SK-N-SH treated with all-trans-retinoic acid at 6 μM for 48 hours (cell line): ENCODE measurements around the gene ALPL.
A peak's percentile ranks its signal among the peaks of the same experiment; 100 is the strongest.

Experiments used
- ATAC-seq: fragments of 200-7000 bp; cut with Tn5 transposase; 3 replicates; pipeline ENCODE4 v1.9.1; 2020; ENCODE audit warnings: mild to moderate bottlenecking, moderate library complexity
- BACH2 ChIP-seq: fragments of 250-450 bp; sonication (Bioruptor Pico); IDR thresholded peaks from 2 replicates; pipeline ENCODE4 v1.9.0; 2021; ENCODE audit warnings: mild to moderate bottlenecking, borderline replicate concordance
- CSDC2 ChIP-seq: fragments of 250-450 bp; sonication (Bioruptor Pico); IDR thresholded peaks from 2 replicates; pipeline ENCODE4 v1.5.0; 2020; ENCODE audit warnings: mild to moderate bottlenecking, moderate library complexity
- OSR1 ChIP-seq: fragments of 250-450 bp; sonication (Bioruptor Pico); IDR thresholded peaks from 2 replicates; pipeline ENCODE4 v1.8.0; 2022; ENCODE audit warnings: moderate library complexity, mild to moderate bottlenecking, inconsistent platforms
- PPARA ChIP-seq: fragments of 250-450 bp; sonication (Bioruptor Pico); IDR thresholded peaks from 2 replicates; pipeline ENCODE4 v1.5.0; 2020; ENCODE audit warnings: mild to moderate bottlenecking, borderline replicate concordance
- SNAI2 ChIP-seq: fragments of 250-450 bp; sonication (Bioruptor Pico); IDR thresholded peaks from 2 replicates; pipeline ENCODE4 v1.5.0; 2020; ENCODE audit warnings: mild to moderate bottlenecking, moderate library complexity
- TOX ChIP-seq: fragments of 250-450 bp; sonication (Bioruptor Pico); IDR thresholded peaks from 2 replicates; pipeline ENCODE4 v1.8.0; 2021; ENCODE audit warnings: mild to moderate bottlenecking, moderate library complexity, borderline replicate concordance
- ZC3H10 ChIP-seq: fragments of 250-450 bp; sonication (Bioruptor Pico); IDR thresholded peaks from 2 replicates; pipeline ENCODE4 v1.5.1; 2021; ENCODE audit warnings: mild to moderate bottlenecking, moderate library complexity
- ZFP3 ChIP-seq: fragments of 250-450 bp; sonication (Bioruptor Pico); IDR thresholded peaks from 2 replicates; pipeline ENCODE4 v1.5.0; 2020; ENCODE audit warnings: mild to moderate bottlenecking, moderate library complexity
- ZNF565 ChIP-seq: fragments of 450-650 bp; formaldehyde crosslinking; conservative IDR thresholded peaks from 2 replicates; pipeline ENCODE4 v1.5.0; 2020; ENCODE audit warnings: low read depth, mild to moderate bottlenecking, moderate library complexity
- ZNF70 ChIP-seq: fragments of 450-650 bp; formaldehyde crosslinking; IDR thresholded peaks from 2 replicates; pipeline ENCODE4 v1.5.0; 2020; ENCODE audit warnings: mild to moderate bottlenecking, moderate library complexity
- ZNF8 ChIP-seq: fragments of 450-650 bp; formaldehyde crosslinking; IDR thresholded peaks from 2 replicates; pipeline ENCODE4 v1.5.0; 2020; ENCODE audit warnings: mild to moderate bottlenecking, moderate library complexity
- TF ChIP-seq, protein P1 (sequence below): fragments of 250-450 bp; sonication (Bioruptor Pico); IDR thresholded peaks from 2 replicates; pipeline ENCODE4 v1.5.1; 2021; ENCODE audit warnings: mild to moderate bottlenecking, moderate library complexity
- TF ChIP-seq, protein P2 (sequence below): fragments of 250-450 bp; sonication (Bioruptor Pico); IDR thresholded peaks from 2 replicates; pipeline ENCODE4 v1.5.0; 2020; ENCODE audit warnings: mild to moderate bottlenecking, moderate library complexity
- TF ChIP-seq, protein P3 (sequence below): fragments of 250-450 bp; sonication (Bioruptor Pico); IDR thresholded peaks from 2 replicates; pipeline ENCODE4 v1.5.1; 2020; ENCODE audit warnings: low read depth, mild to moderate bottlenecking, moderate library complexity
- TF ChIP-seq, protein P4 (sequence below): fragments of 250-450 bp; sonication (Bioruptor Pico); IDR thresholded peaks from 2 replicates; pipeline ENCODE4 v1.8.0; 2021; ENCODE audit warnings: low read depth, mild to moderate bottlenecking, moderate library complexity, borderline replicate concordance
- TF ChIP-seq, protein P5 (sequence below): fragments of 250-450 bp; sonication (Bioruptor Pico); IDR thresholded peaks from 2 replicates; pipeline ENCODE4 v1.8.0; 2020; ENCODE audit warnings: mild to moderate bottlenecking, moderate library complexity, borderline replicate concordance

The ALPL gene

DNA sequence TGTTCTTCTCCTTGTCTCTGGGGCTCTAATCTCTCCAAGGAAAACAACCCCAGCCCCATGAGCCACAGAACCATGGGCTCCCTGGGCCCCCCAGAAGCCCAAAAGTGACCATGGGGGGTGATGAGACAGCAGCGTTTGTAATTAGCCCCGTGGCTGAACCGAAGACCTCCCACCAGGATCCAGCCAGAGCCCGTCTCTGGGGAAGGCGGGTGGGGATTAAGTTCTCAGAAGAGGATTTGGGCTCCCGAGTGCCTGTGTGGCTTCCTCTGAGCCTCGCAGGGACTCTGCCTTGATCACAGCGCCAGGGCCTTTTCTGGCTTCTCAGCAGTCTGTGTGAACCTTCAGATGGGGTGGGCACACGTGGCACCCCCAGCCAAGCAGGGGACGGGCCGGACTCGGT, 77.0 kb downstream of the ALPL start:
- no peak; the same call in 2 of the 3 replicates for ATAC-seq
- TF ChIP-seq, protein P1, sequence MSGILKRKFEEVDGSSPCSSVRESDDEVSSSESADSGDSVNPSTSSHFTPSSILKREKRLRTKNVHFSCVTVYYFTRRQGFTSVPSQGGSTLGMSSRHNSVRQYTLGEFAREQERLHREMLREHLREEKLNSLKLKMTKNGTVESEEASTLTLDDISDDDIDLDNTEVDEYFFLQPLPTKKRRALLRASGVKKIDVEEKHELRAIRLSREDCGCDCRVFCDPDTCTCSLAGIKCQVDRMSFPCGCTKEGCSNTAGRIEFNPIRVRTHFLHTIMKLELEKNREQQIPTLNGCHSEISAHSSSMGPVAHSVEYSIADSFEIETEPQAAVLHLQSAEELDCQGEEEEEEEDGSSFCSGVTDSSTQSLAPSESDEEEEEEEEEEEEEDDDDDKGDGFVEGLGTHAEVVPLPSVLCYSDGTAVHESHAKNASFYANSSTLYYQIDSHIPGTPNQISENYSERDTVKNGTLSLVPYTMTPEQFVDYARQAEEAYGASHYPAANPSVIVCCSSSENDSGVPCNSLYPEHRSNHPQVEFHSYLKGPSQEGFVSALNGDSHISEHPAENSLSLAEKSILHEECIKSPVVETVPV (CRISPR knock-in tag): no peak

DNA sequence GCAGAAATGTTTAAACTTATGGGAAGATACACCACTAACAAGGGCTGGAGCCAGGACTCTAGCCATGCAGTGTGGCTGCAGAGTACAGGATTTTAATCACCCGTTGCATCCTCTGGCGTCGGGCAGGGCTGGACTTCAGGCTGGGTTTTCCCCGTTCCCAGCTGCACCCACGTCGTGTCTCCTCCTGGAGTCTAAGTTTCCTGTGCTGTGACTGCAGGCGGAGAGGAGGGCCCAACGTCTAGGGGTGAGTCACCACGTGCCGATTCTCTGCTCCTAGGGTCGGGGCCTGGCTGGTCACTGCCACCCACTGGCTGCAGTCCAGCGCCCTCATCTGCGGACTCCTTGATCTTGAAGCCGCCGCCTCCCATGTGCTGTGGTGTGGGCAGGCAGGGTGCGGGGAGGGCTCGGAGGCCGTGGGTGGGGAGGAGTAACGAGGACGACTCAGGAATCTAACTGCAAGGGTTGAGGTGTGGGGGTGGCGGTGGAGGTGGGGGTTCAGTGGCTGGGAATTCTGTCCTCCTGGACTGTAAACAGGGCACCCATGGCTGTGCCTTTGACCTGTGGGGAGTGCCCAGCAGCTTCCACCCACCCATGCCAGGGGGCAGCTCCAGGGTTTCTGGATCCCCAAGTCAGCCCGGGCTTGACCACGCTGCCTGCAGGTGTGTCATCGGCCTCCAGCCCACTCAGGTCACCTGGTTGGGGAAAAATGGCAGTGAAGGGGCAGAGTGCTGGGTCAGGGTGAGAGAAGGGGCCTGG, 77.8 kb downstream of the ALPL start:
- ATAC-seq: peak; percentile 88
- TF ChIP-seq CSDC2 (CRISPR knock-in tag) (no peak), ZNF8 (CRISPR knock-in tag) (no peak), TOX (CRISPR knock-in tag) (no peak), ZFP3 (CRISPR knock-in tag) (no peak), ZNF565 (no peak), BACH2 (no peak), OSR1 (no peak), PPARA (CRISPR knock-in tag) (no peak), SNAI2 (CRISPR knock-in tag) (no peak), ZNF70 (no peak), ZC3H10 (no peak)
- TF ChIP-seq, protein P2, sequence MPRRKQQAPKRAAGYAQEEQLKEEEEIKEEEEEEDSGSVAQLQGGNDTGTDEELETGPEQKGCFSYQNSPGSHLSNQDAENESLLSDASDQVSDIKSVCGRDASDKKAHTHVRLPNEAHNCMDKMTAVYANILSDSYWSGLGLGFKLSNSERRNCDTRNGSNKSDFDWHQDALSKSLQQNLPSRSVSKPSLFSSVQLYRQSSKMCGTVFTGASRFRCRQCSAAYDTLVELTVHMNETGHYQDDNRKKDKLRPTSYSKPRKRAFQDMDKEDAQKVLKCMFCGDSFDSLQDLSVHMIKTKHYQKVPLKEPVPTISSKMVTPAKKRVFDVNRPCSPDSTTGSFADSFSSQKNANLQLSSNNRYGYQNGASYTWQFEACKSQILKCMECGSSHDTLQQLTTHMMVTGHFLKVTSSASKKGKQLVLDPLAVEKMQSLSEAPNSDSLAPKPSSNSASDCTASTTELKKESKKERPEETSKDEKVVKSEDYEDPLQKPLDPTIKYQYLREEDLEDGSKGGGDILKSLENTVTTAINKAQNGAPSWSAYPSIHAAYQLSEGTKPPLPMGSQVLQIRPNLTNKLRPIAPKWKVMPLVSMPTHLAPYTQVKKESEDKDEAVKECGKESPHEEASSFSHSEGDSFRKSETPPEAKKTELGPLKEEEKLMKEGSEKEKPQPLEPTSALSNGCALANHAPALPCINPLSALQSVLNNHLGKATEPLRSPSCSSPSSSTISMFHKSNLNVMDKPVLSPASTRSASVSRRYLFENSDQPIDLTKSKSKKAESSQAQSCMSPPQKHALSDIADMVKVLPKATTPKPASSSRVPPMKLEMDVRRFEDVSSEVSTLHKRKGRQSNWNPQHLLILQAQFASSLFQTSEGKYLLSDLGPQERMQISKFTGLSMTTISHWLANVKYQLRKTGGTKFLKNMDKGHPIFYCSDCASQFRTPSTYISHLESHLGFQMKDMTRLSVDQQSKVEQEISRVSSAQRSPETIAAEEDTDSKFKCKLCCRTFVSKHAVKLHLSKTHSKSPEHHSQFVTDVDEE: no peak
- TF ChIP-seq, protein P3, sequence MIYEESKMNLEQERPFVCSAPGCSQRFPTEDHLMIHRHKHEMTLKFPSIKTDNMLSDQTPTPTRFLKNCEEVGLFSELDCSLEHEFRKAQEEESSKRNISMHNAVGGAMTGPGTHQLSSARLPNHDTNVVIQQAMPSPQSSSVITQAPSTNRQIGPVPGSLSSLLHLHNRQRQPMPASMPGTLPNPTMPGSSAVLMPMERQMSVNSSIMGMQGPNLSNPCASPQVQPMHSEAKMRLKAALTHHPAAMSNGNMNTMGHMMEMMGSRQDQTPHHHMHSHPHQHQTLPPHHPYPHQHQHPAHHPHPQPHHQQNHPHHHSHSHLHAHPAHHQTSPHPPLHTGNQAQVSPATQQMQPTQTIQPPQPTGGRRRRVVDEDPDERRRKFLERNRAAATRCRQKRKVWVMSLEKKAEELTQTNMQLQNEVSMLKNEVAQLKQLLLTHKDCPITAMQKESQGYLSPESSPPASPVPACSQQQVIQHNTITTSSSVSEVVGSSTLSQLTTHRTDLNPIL (CRISPR knock-in tag): no peak
- TF ChIP-seq, protein P4, sequence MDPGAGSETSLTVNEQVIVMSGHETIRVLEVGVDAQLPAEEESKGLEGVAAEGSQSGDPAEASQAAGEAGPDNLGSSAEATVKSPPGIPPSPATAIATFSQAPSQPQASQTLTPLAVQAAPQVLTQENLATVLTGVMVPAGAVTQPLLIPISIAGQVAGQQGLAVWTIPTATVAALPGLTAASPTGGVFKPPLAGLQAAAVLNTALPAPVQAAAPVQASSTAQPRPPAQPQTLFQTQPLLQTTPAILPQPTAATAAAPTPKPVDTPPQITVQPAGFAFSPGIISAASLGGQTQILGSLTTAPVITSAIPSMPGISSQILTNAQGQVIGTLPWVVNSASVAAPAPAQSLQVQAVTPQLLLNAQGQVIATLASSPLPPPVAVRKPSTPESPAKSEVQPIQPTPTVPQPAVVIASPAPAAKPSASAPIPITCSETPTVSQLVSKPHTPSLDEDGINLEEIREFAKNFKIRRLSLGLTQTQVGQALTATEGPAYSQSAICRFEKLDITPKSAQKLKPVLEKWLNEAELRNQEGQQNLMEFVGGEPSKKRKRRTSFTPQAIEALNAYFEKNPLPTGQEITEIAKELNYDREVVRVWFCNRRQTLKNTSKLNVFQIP: no peak
- TF ChIP-seq, protein P1 (CRISPR knock-in tag): no peak
- TF ChIP-seq, protein P5, sequence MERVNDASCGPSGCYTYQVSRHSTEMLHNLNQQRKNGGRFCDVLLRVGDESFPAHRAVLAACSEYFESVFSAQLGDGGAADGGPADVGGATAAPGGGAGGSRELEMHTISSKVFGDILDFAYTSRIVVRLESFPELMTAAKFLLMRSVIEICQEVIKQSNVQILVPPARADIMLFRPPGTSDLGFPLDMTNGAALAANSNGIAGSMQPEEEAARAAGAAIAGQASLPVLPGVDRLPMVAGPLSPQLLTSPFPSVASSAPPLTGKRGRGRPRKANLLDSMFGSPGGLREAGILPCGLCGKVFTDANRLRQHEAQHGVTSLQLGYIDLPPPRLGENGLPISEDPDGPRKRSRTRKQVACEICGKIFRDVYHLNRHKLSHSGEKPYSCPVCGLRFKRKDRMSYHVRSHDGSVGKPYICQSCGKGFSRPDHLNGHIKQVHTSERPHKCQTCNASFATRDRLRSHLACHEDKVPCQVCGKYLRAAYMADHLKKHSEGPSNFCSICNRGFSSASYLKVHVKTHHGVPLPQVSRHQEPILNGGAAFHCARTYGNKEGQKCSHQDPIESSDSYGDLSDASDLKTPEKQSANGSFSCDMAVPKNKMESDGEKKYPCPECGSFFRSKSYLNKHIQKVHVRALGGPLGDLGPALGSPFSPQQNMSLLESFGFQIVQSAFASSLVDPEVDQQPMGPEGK: no peak

DNA sequence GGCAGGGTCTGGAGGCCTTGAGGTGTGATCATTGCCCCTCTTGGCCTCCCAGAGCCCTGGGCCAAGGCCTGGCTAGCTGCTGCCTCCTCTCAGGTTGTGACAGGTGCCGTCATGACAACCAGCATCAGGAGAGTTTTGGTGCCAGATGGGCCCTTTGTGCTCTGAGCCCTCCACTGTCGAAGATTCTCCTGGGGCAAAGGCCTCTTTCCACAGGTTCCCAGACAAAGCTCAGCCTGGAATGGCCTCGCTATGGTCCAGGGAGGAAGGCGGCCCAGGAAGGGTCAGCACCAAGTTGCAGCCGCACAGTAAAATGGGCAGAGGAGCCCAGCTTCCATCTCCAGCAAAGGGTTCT, 78.4 kb downstream of the ALPL start:
- TF ChIP-seq, protein P2: no peak
- TF ChIP-seq, all 23 proteins: peak for 0
- ATAC-seq: no peak
